Measurements from ENCODE around the gene GSK3B. TPM values are rescaled to one million over a fixed set of nuclear protein-coding genes. Genes with fewer than 3 reads are reported as not detected.

Gene GSK3B
- total RNA-seq, 6 experiments from 2014 or later: 14.4 to 19.4 (median 18.4) TPM

GRCh38 chr3:119790369-119790768 is 303.9 kb downstream of the GSK3B start:
- no peak for TF ChIP-seq POLR2A (IDR thresholded peaks at IDR 0.05)
- TF ChIP-seq, protein P1, sequence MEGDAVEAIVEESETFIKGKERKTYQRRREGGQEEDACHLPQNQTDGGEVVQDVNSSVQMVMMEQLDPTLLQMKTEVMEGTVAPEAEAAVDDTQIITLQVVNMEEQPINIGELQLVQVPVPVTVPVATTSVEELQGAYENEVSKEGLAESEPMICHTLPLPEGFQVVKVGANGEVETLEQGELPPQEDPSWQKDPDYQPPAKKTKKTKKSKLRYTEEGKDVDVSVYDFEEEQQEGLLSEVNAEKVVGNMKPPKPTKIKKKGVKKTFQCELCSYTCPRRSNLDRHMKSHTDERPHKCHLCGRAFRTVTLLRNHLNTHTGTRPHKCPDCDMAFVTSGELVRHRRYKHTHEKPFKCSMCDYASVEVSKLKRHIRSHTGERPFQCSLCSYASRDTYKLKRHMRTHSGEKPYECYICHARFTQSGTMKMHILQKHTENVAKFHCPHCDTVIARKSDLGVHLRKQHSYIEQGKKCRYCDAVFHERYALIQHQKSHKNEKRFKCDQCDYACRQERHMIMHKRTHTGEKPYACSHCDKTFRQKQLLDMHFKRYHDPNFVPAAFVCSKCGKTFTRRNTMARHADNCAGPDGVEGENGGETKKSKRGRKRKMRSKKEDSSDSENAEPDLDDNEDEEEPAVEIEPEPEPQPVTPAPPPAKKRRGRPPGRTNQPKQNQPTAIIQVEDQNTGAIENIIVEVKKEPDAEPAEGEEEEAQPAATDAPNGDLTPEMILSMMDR (IDR thresholded peaks at IDR 0.05): no peak
- Histone ChIP-seq H3K27ac (no peak overlapping the region), H3K4me3 (no peak overlapping the region), H3K27me3 (no peaks in the 10 kb centered on the region), H3K36me3 (no peaks in the 10 kb centered on the region), H3K9me3 (no peaks in the 10 kb centered on the region), H3K4me1 (peaks cover 0 to 67% (median 24%) of the 10 kb centered on the region in 4 donors)
- intact Hi-C loops (cut with DNase I): no loop called here
- DNase-seq (no peak), ATAC-seq (no peak)
- WGBS (ENCODE audit: insufficient coverage, low coverage, low lambda C conversion rate, missing lambda C conversion rate): 94% methylated on average over 3 of the region's 3 CpGs

GRCh38 chr3:119786409-119786808 is 307.8 kb downstream of the GSK3B start:
- Histone ChIP-seq H3K9me3 (no peaks in the 10 kb centered on the region), H3K4me3 (peak overlapping the region in 2 of 3 donors; percentile 21 to 25), H3K27me3 (no peaks in the 10 kb centered on the region), H3K27ac (peak overlapping the region in 2 of 3 donors; percentile 78 to 86), H3K36me3 (no peaks in the 10 kb centered on the region), H3K4me1 (peaks cover 0 to 28% (median 13%) of the 10 kb centered on the region in 4 donors)
- 20% methylated on average over 2 of the region's 2 CpGs for WGBS (ENCODE audit: insufficient coverage, low coverage, low lambda C conversion rate, missing lambda C conversion rate)
- peak; percentile 73 to 85 (median 80) for ATAC-seq
- DNase-seq: peak; percentile 81 to 91 (median 83)
- peak; percentile 19 for TF ChIP-seq POLR2A (IDR thresholded peaks at IDR 0.05)
- TF ChIP-seq, protein P1 (IDR thresholded peaks at IDR 0.05): no peak
- intact Hi-C loops (cut with DNase I): no loop called here

GRCh38 chr3:119783883-119784282 is 310.4 kb downstream of the GSK3B start:
- TF ChIP-seq, protein P1 (IDR thresholded peaks at IDR 0.05): no peak
- TF ChIP-seq POLR2A (IDR thresholded peaks at IDR 0.05): no peak
- no peaks in the 10 kb centered on the region for H3K36me3 ChIP-seq
- 22% methylated on average over 7 of the region's 7 CpGs for WGBS (ENCODE audit: insufficient coverage, low coverage, low lambda C conversion rate, missing lambda C conversion rate)
- peak overlapping the region; percentile 29 to 73 (median 63) for H3K4me3 ChIP-seq
- H3K9me3 ChIP-seq: no peaks in the 10 kb centered on the region
- DNase-seq (peak in 1 of 3 donors; percentile 44), ATAC-seq (peak in 3 of 4 donors; percentile 7 to 15 (median 14))
- H3K4me1 ChIP-seq: peaks cover 0 to 12% (median 9%) of the 10 kb centered on the region in 4 donors
- peak overlapping the region in 2 of 3 donors; percentile 78 to 86 for H3K27ac ChIP-seq
- H3K27me3 ChIP-seq: no peaks in the 10 kb centered on the region
- intact Hi-C loops (cut with DNase I): no loop called here

DNA sequence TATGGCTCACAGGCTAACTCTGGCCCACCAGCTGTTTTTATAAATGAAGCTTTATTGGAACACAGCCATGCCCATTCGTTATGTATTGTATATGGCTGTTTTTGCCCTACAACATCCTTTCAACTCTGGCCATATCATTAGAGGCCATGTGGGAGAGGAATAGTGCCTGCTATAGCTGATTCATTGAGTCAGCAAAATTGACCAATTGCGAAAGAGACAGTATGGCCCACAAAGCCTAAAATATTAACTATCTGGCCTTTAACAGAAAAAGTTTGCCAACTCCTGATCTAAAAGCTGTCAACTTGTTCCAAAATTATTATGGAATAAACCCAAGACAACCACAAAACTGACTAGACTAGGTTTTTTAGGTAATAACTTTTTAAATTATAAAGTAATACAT is 311.0 kb downstream of the GSK3B start:
- no peak for TF ChIP-seq POLR2A (IDR thresholded peaks at IDR 0.05)
- TF ChIP-seq, protein P1 (IDR thresholded peaks at IDR 0.05): no peak
- H3K36me3 ChIP-seq: no peaks in the 10 kb centered on the region
- ATAC-seq (peak; percentile 18 to 36 (median 22)), DNase-seq (no peak)
- H3K9me3 ChIP-seq: no peaks in the 10 kb centered on the region
- 18% methylated on average over 2 of the region's 2 CpGs for WGBS (ENCODE audit: insufficient coverage, low coverage, low lambda C conversion rate, missing lambda C conversion rate)
- intact Hi-C loops (cut with DNase I): no loop called here
- H3K27ac ChIP-seq: peak overlapping the region in 2 of 3 donors; percentile 78 to 86
- H3K4me3 ChIP-seq: peak overlapping the region; percentile 29 to 73 (median 63)
- peaks cover 0 to 12% (median 9%) of the 10 kb centered on the region in 4 donors for H3K4me1 ChIP-seq
- H3K27me3 ChIP-seq: no peaks in the 10 kb centered on the region
